HK-2 (cell line): ENCODE data around the gene SECTM1.
"Not testable (repeated sequence)": the region's sequence is repeated elsewhere in the genome, so short reads cannot be mapped to it uniquely, and the experiment has no call there.

ENCODE experiments used
- DNase-seq: peaks from one replicate; pipeline ENCODE4 v3.0.0-alpha.2; 2018; ENCODE audit not compliant: unreplicated experiment

The SECTM1 gene

DNA sequence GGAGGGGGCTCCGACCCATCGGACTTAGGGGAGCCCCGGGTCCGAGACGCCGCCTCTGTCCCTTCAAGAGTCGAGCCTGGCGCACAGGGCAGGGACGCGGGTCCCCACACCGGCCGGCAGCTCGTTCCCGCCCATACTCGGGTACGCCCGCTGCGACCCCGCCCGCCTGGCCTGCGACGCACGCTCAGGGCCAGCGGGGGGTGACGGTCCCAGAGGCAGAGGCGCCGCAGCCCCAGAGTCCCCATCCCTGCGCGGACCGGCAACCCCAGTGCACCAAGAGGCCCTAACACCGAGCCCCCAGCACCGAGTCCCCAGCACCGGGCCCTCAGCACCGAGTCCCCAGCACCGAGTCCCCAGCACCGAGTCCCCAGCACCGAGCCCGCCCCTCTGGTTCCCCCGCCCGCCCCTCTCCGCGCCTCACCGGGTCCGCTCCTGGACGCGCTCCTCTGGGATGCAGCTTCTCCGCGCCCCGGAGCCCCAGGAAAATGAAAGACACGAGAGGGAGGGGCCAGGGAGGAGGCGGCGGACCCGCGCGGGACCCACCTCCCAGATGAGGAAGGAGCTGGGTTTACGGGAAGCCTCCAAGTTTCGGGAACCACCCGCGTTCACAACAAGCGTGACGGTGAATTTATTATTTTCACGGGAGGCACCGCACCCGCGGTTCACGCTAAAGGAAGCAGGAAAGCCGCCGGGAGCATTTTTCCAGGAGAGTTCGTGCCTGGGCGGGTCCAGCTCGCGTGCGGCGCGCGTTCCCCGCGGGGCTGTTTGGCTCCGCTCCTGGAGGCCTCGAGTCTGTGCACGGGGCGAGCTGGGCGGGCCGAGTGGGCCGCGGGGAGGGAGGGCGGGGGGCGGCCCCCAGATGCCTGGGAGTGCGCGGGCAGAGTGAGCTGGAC, at the start of gene SECTM1:
SECTM1 (minus strand) TSS at position 488 of the 893 bp plus-strand sequence. CDS start 6,526 bp downstream, outside the sequence.
- DNase-seq, result no peak

DNA sequence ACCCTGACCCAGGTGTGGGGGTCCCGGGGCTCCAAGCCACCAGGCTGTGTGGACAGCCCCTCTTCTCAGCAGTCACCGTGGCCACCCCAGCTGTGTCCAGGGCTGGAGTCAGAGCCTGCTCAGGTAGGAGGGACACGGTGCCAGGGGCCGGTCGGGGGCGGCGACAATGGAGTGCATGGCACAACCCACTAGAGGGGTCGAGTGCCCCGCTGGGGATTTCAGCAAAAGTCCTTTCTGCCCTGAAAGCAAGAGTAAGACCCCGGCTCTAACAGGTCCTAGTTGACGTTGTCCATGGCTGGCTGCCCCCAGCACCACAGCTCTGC, 49.3 kb upstream of the SECTM1 start:
- DNase-seq, result no peak

DNA sequence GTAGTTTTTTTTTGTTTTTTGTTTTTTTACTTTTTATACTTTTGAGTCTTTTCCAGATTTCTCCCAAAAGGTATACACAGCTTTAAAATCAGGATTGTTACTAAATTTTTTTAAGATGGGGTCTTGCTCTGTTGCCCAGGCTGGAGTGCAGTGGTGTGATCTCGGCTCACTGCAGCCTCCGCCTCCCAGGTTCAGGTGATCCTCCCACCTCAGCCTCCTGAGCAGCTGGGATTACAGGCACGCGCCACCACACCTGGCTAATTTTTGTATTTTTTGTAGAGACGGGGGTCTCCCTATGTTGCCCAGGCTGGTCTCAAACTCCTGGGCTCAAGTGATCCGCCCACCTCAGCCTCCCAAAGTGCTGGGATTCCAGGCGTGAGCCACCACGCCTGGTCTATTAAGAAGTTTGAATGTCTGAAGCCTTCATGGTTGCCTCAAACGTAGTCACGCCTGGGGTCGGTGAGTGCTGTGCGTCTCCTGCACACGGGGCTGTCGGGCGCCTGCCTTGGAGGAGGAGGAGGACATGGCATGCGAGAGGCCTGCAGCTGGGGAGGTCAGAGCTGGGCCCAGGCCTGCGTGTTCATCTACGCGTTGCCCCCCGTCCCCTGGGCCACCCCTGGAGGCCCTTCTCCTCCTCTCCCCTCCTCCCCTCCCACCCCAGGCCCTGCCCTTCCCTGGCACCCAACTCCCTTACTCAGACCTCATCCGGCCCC, 48.8 kb upstream of the SECTM1 start:
- DNase-seq, result not testable (repeated sequence)

DNA sequence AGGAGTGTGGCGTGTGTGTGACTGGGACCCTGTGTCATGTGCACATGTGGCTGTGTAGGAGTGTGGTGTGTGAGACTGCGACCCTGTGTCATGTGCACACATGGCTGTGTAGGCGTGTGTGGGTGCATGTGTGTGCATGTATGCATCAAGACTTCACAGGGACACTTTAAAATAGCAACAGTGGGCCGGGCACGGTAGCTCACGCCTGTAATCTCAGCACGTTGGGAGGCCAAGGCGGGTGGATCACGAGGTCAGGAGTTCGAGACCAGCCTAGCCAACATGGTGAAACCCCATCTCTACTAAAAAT, 48.1 kb upstream of the SECTM1 start:
- DNase-seq, result not testable (repeated sequence)

DNA sequence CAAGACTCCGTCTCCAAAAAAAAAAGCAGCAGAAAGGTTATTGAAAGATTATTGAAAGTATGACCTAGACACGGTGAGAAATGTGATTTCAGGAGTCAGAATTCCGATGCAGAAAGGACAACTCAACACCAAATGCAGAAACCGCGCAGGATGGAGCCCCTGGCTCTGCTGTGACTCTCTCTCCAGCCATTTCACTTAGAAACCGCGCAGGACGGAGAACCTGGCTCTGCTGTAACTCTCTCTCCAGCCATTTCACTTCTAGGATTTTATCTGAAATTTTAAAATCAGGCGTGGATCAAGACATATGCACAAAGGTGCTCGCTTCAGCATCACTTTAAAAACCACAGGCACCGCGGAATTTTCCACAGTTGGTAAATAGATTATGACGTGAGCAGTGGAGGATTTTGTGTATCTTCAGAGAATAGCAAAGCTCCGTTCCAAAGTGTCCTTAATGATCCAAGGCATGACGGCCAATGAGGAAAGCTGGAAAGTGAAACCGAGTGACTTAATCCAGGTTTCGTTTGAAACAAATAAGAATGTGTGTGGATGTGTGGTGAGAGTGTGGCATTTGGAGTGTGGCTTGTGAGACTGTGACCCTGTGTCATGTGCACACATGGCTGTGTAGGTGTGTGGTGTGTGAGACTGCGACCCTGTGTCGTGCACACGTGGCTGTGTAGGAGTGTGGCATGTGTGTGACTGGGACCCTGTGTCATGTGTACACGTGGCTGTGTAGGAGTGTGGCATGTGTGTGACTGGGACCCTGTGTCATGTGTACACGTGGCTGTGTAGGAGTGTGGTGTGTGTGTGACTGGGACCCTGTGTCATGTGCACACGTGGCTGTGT, 47.5 kb upstream of the SECTM1 start:
- DNase-seq, result no peak

DNA sequence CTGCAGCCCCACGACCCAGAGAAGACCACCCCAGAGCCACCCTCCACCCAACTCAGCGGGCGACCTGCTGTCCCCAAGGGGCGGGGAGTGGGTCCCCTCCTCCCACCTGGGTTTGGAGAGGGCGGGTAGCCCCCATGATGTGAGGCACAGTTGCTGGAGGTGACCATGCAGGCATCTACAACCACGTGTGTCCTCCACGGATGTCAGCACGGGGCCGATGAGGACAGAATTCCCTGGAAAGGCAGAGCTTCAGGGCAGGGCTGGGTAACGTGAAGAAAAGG, 45.1 kb upstream of the SECTM1 start:
- no peak for DNase-seq

DNA sequence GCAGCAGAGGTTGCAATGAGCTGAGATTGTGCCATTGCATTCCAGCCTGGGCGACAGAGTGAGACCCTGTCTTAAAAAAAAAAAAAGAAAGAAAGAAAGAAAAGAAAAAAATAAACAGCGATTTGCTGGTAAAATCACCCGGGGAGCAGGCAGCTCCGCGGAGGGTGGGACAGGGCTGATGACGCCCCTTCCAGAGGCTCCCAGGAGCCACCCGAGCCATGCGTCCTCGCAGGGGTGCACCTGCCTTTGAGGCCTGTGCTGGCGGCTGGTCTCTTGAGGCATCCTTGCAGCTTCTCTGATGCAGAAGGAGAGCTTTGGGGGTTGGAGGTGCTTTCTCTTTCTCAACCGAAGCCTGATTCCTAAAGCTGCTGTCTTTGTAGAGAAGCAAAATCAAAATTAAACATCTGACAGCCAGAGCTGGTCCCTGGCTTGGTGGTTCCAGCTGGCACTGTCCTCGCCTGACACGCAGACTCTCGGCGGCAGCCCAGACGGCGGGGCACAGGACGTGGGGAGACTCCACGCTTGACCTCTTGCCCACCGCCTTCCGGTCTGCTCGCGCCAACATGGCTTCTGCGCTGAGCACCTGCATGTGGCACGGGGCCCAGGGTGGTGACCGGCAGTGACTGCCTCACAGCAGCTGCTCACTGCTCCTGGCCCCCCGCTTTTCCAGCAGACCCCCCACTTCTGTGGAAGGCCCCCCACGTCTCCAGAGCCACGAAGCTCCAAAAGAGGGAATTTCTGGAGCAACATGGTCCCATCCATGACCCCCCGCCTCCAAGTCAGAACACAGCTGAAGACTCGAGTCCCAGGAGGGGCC, 44.6 kb upstream of the SECTM1 start:
- no peak for DNase-seq

DNA sequence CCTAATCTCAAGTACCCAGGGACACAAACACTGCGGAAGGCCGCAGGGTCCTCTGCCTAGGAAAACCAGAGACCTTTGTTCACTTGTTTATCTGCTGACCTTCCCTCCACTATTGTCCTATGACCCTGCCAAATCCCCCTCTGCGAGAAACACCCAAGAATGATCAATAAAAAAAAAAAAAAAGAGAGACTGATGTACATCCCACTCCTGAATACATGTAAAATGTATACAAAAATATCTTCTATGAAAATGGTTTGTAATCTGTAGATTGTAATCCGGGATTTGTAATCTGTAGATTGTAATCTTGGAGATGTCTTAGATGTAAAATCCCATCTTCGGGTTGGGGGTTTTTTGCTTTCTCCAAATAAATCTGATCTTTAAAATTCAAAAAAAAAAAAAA, 43.7 kb upstream of the SECTM1 start:
- DNase-seq, result not testable (repeated sequence)

DNA sequence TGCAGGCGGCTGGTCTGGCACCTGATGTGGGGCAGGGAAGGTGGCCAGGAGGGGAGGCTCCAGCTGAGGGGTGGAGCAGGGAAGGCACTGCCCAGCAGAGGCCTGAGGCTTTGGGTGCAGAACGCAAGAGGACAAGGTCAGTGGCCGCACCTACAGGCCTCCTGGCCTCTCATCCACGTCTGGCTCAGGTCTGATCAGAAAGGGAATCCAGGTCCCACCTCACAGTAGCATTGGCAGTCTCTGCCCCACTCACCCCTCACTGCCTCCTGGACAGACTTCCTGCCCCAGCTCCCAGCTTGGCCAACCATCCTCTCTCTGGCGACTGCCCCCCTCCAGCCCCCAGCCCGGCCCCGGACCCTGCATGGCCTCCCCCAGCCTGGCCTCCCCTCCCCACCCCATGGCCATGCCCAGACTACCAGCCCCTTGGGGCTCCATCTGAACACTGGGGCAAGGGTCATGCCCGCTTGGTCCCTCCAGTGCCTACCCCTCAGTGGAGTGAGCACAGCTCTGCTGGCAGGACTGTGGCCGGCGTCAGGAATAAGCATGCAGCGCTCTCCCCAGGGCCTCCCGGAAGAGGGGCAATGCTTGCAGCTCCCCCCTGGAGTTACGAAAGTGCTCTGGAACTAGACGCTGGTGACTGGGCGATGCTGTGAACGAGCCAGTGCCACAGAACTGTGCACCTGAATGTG, 42.6 kb upstream of the SECTM1 start:
- DNase-seq, result no peak

DNA sequence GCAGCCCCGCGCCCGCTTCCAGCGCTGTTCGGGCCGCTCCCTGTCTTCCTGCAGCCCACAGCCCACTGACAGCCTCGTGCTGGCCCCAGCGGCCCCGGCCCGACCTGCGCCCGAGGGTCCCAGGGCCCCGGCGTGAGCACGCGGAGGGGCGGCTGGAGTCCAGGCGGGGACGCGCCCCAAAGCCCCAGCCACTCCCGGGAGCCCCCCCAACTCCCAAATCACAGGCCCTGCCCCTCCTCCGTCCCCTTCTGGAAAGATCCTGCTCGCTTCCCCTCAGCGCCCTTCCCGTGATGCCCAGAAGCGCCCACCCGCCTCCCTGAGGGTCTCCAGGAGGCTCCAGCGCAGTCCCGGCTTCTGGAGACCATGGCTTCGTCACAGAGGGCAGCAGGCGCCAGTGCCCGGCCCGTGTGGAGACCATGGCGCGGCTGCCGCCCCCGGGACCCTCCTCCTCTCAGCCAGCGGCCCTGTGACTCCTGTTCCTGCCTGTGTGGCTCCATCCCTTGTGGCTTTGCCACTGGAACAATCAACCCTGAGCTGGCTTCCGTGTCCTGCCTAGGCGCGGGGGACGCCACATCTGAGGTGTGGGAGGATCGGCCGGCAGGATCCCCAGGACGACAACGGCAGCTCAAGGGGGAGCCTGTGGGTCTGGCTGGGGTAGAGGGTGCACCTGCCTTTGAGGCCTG, 41.9 kb upstream of the SECTM1 start:
- DNase-seq, result no peak

DNA sequence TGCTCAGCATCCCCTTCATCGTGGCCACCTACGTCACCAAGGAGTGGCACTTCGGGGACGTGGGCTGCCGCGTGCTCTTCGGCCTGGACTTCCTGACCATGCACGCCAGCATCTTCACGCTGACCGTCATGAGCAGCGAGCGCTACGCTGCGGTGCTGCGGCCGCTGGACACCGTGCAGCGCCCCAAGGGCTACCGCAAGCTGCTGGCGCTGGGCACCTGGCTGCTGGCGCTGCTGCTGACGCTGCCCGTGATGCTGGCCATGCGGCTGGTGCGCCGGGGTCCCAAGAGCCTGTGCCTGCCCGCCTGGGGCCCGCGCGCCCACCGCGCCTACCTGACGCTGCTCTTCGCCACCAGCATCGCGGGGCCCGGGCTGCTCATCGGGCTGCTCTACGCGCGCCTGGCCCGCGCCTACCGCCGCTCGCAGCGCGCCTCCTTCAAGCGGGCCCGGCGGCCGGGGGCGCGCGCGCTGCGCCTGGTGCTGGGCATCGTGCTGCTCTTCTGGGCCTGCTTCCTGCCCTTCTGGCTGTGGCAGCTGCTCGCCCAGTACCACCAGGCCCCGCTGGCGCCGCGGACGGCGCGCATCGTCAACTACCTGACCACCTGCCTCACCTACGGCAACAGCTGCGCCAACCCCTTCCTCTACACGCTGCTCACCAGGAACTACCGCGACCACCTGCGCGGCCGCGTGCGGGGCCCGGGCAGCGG, 41.2 kb upstream of the SECTM1 start:
- DNase-seq, result no peak

DNA sequence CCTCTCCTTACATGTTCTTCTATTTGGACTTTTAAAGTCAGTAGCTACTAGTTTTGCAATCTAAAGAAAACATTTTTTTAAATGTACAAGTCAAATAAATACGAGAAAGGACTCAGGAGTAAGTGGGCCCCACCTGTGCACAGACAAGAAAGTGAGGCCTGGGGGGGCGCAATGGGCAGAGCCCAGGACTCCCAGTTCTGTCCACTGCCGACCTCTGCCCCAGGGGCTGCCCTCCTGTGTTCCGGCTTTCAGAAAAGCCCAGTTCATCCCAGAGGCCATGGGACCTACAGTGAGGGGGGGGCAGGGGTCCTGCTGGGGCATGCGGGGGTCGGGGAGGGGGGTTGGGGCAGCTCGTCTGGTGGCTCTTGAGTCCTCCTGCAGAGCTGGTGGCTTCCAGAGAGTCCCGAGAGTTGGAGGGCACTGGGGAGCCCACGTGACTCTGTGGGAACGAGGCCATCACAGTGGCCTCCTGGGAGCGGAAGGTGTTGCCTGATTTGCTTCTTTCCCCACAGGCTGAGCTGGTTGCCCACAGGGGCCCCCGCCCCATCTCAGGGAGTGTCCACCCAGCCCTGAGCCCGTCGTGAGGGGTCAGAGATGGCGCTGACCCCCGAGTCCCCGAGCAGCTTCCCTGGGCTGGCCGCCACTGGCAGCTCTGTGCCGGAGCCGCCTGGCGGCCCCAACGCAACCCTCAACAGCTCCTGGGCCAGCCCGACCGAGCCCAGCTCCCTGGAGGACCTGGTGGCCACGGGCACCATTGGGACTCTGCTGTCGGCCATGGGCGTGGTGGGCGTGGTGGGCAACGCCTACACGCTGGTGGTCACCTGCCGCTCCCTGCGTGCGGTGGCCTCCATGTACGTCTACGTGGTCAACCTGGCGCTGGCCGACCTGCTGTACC, 40.4 kb upstream of the SECTM1 start:
- no peak for DNase-seq

DNA sequence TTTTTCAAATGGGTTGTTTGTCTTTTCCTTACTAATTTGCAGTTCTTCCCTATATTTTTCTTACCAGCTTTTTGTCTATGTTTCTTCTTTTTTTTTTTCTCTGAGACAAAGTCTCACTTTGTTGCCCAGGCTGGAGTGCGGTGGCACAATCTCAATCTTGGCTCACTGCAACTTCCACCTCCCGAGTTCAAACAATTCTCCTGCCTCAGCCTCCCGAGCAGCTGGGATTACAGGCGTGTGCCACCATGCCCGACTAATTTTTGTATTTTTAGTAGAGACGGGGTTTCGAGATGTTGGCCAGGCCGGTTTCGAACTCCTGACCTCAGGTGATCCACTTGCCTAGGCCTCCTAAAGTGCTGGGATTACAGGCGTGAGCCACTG, 39.5 kb upstream of the SECTM1 start:
- DNase-seq, result not testable (repeated sequence)

DNA sequence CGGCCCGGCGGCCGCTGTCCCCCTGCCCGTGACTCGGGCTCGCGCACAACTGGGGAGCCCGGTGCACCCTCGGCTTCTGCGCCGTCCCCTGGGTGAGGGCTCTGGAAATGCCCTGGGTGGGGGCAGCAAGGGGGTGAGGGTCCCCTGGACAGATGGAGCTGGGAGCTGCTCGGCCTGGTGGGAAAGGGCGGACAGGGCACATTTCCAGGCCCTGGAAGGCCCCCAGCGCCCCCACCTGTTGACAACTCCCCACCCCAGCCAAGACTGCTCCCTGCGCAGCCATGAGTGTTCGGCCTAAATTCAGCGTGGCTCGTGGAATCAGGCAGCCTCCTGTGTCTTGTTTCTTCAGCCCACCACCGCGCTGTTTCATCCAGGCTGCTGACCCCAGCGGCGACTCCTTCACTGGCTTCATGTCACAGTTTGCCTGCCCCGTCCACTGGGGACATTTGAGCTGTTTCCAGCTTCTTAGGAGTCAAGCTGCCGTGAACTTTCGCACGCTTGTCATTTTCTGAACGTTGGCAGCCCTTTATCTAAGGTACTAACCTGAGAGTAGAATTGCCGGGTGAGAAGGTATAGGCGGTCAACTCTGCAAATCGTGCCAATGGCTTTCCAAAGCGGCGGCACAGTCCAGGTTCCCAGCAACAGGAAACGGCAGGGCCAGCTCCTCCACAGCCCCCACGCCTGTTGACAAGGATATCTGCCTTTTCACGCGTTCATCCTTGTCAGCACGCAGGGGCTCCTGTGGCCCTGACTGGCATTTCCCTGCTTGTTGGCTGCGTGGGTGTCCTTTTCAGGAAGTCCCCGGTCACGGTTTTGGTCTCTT, 38.9 kb upstream of the SECTM1 start:
- DNase-seq, result no peak

DNA sequence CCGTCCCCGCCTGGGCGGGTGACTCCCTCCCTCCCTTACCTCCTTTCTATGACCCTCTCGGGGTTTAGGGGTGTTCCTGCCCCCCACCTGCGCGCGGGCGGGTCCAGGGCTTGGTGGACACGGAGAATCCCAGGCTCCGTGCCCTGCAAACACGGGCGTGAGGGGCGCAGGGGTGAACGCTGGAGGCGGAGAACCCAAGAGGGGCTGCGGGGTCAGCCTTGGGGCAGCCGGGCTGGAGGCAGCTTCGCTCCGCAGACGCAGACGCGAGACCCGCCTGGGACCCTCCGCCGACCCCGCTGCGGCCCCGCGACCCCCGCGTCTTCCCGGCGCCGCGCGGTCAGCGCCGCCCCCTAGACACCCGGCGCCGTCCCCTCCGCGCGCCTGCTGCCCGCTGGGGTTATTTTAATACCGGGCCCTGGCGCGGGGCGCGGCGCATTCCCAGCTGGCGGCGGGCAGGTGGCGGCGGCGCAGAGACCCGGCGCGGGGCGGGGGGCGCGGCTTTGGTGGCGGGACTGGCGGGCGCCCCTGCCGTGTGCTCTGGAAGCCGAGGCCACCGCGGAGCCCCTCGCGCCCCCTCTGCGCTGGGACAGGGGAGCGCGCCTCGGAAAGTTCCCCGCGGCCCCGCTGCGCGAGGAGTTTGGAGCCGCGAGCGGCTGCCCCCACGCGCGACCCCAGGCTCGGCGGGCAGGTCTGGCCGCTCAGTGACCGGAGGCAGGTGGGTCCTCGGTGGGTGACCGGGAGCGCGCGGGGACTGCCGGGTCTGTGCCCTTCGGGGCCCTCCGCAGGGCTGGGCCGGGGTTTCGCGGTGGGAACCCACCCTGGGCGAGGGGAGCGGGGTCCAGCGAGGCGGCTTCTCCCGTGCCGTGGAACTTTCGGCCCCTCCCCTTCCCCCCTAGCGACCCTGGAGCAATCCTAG, 38.0 kb upstream of the SECTM1 start, which contains the start of gene UTS2R:
UTS2R (plus strand) TSS at position 433 of the 916 bp plus-strand sequence. CDS start 2,560 bp downstream, outside the sequence.
- DNase-seq, result no peak

DNA sequence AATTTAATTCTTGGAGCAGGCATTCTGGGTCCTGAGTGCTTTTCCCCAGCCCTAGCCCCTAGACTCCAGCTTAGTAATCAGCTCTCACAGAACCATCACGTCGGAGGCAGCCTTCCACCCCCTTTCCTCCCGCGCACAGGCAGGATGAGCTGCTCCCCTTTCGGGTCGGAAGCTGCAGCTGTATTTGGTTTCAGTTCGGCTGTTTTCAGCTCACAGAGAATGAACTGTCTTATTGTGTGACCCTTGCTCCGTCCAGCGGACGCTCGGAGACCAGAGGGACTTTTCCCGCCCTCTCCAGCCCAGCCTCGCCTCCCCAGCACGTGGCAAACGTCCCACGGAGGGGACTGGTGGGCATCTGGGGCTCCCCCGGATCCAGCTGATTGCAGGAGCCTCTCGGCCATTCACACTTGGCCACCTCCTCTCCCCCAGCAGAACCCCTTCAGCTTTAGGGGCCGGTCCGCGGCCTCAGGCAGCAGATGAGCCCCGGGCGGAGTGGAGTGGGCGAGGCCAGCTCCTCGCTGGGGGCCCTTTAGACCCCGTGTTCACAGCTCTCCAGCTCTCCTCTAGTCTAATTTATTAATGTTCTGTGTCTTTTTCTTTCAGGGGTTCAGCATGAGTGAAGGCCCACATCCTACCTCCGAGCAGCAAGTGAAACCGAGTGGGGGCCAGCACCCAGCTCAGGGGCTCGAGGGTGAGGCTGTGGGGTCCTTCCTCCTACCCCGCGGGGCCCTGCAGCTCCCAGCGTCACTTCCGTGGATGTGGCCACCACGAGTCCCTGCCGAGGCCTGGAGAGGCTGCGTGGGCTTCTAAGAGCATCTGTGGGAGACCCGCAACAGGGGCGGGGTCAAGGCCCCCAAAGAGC, 37.1 kb upstream of the SECTM1 start:
- no peak for DNase-seq
